HG03175 (cell line): ENCODE data around the gene STARD3.
"Not testable (repeated sequence)": the region's sequence is repeated elsewhere in the genome, so short reads cannot be mapped to it uniquely, and the experiment has no call there.

Experiments
- ATAC-seq: cut with Tn5 transposase; IDR thresholded peaks from one replicate; pipeline ENCODE4 v1.9.1; 2021; ENCODE audit warnings: mild to moderate bottlenecking, moderate library complexity; ENCODE audit not compliant: unreplicated experiment

The STARD3 gene

DNA sequence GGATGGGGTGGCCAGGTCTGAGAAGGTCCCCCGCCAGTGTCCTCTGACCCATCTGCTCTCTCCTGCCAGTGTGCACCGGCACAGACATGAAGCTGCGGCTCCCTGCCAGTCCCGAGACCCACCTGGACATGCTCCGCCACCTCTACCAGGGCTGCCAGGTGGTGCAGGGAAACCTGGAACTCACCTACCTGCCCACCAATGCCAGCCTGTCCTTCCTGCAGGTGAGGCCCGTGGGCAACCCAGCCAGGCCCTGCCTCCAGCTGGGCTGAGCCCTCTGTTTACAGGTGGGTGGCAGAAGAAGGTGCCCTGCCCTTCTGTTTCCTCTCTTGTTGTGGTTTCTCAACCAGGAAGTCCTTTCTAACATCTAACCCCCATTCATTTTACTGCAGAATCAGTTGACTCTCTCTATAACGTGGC is 70.0 kb downstream of the STARD3 start:
- no peak for ATAC-seq

DNA sequence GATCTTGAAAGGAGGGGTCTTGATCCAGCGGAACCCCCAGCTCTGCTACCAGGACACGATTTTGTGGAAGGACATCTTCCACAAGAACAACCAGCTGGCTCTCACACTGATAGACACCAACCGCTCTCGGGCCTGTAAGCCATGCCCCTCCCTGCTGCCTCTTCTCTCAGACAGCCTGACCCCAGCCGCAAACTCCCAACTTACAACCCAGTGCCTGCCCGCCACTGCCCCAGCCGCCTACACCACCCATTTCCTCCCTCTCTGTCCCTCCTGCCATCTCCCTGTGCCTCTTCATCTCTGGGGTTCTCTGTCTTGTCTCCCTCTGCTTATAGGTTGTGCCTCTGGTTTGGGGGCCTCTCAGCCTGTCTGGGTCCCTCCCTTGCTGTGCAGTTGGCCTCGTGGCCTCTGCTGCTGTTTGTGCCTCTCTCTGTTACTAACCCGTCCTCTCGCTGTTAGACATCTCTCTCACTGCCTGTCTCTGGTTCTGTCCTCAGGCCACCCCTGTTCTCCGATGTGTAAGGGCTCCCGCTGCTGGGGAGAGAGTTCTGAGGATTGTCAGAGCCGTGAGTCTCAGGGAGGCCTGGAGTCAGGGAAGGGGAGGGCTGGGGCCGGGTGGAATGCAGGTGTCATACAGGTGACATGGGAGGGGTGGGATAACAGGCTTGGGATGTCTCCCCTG is 72.5 kb downstream of the STARD3 start:
- ATAC-seq, result no peak

DNA sequence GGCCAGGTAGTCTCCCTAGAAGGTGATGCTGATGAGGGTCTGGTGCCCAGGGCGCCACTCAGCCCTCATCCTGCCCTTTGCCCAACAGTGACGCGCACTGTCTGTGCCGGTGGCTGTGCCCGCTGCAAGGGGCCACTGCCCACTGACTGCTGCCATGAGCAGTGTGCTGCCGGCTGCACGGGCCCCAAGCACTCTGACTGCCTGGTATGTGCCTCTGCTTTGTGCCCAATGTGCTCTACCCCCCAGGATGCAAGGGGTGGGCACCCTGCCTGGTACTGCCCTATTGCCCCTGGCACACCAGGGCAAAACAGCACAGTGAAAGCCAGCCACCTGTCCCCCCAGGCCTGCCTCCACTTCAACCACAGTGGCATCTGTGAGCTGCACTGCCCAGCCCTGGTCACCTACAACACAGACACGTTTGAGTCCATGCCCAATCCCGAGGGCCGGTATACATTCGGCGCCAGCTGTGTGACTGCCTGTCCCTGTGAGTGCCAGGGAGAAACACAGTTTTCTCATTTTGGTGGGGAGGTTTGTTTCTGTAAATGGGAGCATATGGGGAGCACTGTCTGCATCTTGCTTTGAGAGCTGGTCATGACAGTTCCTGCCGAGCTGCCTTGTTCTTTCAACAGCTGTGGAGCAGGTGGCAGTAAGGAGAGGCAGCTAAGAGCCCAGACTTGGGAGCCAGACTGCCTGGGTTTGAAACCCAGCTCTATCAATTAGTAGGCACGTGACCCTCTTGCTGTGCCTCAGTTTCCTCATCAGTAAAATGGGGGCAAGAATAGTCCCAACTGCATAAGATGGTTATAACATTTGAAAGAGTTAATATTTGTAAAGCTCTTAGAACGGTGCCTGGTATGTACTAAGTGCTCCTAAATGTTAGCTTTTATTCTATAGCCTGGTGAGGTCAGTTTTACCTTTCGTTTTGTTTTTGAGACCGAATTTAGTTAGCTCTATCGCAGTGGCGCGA is 73.3 kb downstream of the STARD3 start:
- no peak for ATAC-seq

DNA sequence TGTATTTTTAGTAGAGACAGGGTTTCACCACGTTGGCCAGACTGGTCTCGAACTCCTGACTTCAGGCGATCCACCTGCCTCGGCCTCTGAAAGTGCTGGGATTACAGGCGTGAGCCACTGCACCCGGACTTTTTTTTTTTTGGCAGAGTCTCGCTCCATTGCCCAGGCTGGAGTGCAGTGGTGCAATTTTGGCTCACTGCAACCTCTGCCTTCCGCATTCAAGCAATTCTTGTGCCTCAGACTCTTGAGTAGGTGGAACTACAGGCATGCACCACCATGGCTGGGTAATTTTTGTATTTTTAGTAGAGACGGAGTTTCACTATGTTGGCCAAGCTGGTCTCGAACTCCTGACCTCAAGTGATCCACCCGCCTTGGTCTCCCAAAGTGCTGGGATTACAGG is 74.1 kb downstream of the STARD3 start:
- ATAC-seq, result not testable (repeated sequence)

DNA sequence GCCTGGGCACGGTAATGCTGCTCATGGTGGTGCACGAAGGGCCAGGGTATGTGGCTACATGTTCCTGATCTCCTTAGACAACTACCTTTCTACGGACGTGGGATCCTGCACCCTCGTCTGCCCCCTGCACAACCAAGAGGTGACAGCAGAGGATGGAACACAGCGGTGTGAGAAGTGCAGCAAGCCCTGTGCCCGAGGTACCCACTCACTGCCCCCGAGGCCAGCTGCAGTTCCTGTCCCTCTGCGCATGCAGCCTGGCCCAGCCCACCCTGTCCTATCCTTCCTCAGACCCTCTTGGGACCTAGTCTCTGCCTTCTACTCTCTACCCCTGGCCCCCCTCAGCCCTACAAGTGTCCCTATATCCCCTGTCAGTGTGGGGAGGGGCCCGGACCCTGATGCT is 74.9 kb downstream of the STARD3 start:
- ATAC-seq, result no peak
